ENCODE measurements around the gene MSANTD1. TPM values are rescaled to one million over a fixed set of nuclear protein-coding genes. Genes with fewer than 3 reads are reported as not detected.

MSANTD1 gene
- total and polyA plus RNA-seq, 2 of the 8 experiments (the other 6 are each of a cell fraction or from before 2014, with no cell fraction given): 0.23 to 0.45 TPM

DNA sequence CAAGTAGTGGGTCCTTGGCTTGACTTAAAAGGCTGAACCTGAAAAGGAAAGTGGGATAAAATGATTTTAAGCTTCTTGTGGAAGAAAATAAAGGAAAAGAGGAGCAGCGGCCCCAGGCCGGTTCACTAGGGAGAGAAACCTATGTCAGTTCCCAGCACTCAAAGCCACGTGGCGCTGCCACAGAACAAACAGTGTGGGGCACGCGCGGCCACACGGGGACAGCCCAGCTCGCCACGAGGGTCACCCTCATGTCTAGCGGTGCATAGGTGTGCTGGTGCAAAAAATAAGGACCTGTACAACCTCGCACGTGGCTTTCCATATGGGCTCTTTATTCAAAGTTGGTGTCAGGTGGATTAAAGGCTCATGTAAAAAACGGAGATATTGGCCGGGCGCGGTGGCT lies 17.1 kb downstream of the MSANTD1 start:
- no peak overlapping the region for H4K5ac ChIP-seq (ENCODE audit: insufficient read length, low read depth, low read length)
- no peak for FAIRE-seq
- no peak overlapping the region for H3K9ac ChIP-seq (replicated peaks in 1 of 4; ENCODE audit: extremely low read depth in 1 of 4, low read depth in 3 of 4, low read length in 3 of 4)
- H4K91ac ChIP-seq (replicated peaks; ENCODE audit: insufficient read length, low read length): no peak overlapping the region
- H2BK120ac ChIP-seq (replicated peaks; ENCODE audit: low read depth, low read length): no peak overlapping the region
- peak in 1 of 2 experiments; percentile 36 for DNase-seq (ENCODE audit: low read depth in 1 of 2, low spot score in 2 of 2)
- CTCF ChIA-PET (ENCODE audit: partially characterized antibody): interaction anchor here (0.8 kb wide), 1 partner anchor 158 kb away, joined by 3 read pairs; no protein-coding TSS in a partner anchor
- no peak overlapping the region for H3K14ac ChIP-seq (ENCODE audit: insufficient read length)
- POLR2A ChIA-PET (ENCODE audit: partially characterized antibody): no interaction called here
- H3K23me2 ChIP-seq (ENCODE audit: low read depth, low read length): no peaks in the 10 kb centered on the region
- 92% methylated on average over 17 of the region's 17 CpGs; no CpG with 5 or more reads in 1 of the 2 experiments for WGBS, 2 experiments (ENCODE audit: extremely low coverage in 1 of 2, insufficient coverage in 1 of 2, insufficient read length in 1 of 2, insufficient replicate concordance in 2 of 2, low coverage in 1 of 2, low lambda C conversion rate in 2 of 2, missing lambda C conversion rate in 1 of 2)
- H3K79me1 ChIP-seq (ENCODE audit: low read depth, low read length): no peaks in the 10 kb centered on the region
- no peak overlapping the region for H2BK20ac ChIP-seq (ENCODE audit: low read length)
- no peak overlapping the region for H3K23ac ChIP-seq (ENCODE audit: insufficient read length)
- no peaks in the 10 kb centered on the region for H4K20me1 ChIP-seq (replicated peaks in 1 of 2; ENCODE audit: control insufficient read depth in 1 of 2, insufficient read depth in 2 of 2, low read length in 2 of 2)
- H3K4me2 ChIP-seq (ENCODE audit: insufficient read depth in 1 of 2, low read depth in 2 of 2, low read length in 2 of 2): no peak overlapping the region
- no peak overlapping the region for H3K4me3 ChIP-seq (ENCODE audit: extremely low read depth in 1 of 4, insufficient read depth in 2 of 4, low read depth in 3 of 4, low read length in 4 of 4)
- no peak overlapping the region for H2BK5ac ChIP-seq (ENCODE audit: low read depth, low read length)
- H2BK12ac ChIP-seq (ENCODE audit: low read depth, low read length): no peak overlapping the region
- H3K27ac ChIP-seq (ENCODE audit: low read depth, low read length): no peak overlapping the region
- H3K4ac ChIP-seq (replicated peaks; ENCODE audit: insufficient read length, low read depth, low read length): no peak overlapping the region
- no peak overlapping the region for H2AFZ ChIP-seq (ENCODE audit: low read length)
- no peak overlapping the region for H4K8ac ChIP-seq (ENCODE audit: extremely low read depth, insufficient read depth, low read length)
- H3K4me1 ChIP-seq (replicated peaks in 1 of 4; ENCODE audit: control insufficient read depth in 3 of 4, insufficient read depth in 4 of 4, low read length in 3 of 4): peaks cover 0 to 6% (median 0%) of the 10 kb centered on the region in 4 experiments; a peak in 1 of 7 replicates
- no peaks in the 10 kb centered on the region; a peak in 2 of 7 replicates for H3K27me3 ChIP-seq (replicated peaks in 1 of 4; ENCODE audit: control insufficient read depth in 3 of 4, extremely low read depth in 1 of 4, insufficient read depth in 3 of 4, low read length in 3 of 4)
- no peaks in the 10 kb centered on the region for H3K9me3 ChIP-seq (ENCODE audit: insufficient read depth in 2 of 2, low read depth in 1 of 2, low read length in 1 of 2)
- H2AK5ac ChIP-seq (ENCODE audit: low read depth, low read length): no peak overlapping the region
- H2BK15ac ChIP-seq (ENCODE audit: low read length): no peak overlapping the region
- no peaks in the 10 kb centered on the region for H3K79me2 ChIP-seq (ENCODE audit: control insufficient read depth in 1 of 2, insufficient read depth in 2 of 2, low read length in 2 of 2)
- H3K18ac ChIP-seq (ENCODE audit: extremely low read depth, low read length): no peak overlapping the region
- H3K36me3 ChIP-seq (ENCODE audit: control insufficient read depth in 2 of 4, insufficient read depth in 4 of 4, low read length in 3 of 4): no peaks in the 10 kb centered on the region
- no peak overlapping the region for H3K56ac ChIP-seq (replicated peaks; ENCODE audit: insufficient read length, low read depth, low read length)
- TF ChIP-seq POLR2AphosphoS5 (IDR thresholded peaks at IDR 0.05; ENCODE audit: low read depth, low read length) (no peak), NANOG (IDR thresholded peaks at IDR 0.05; ENCODE audit: insufficient read depth, low read depth, low read length, poor library complexity, severe bottlenecking) (no peak), SIX5 (IDR thresholded peaks at IDR 0.05; ENCODE audit: low read depth, low read length) (no peak), KDM5A (IDR thresholded peaks at IDR 0.05; ENCODE audit: low read length) (no peak), HDAC6 (IDR thresholded peaks at IDR 0.05; ENCODE audit: low read depth, low read length) (no peak), SAP30 (IDR thresholded peaks at IDR 0.05; ENCODE audit: insufficient read depth, insufficient replicate concordance, low read length) (no peak), CHD2 (IDR thresholded peaks at IDR 0.05; ENCODE audit: low read length) (no peak), HDAC2 (IDR thresholded peaks at IDR 0.05; ENCODE audit: borderline replicate concordance in 1 of 2, low read depth in 2 of 2, low read length in 2 of 2) (no peak), SP4 (IDR thresholded peaks at IDR 0.05; ENCODE audit: low read length) (no peak), RFX5 (IDR thresholded peaks at IDR 0.05; ENCODE audit: borderline replicate concordance, low read depth, low read length) (no peak), MAFK (IDR thresholded peaks at IDR 0.05; ENCODE audit: low read depth, low read length) (no peak), BACH1 (IDR thresholded peaks at IDR 0.05; ENCODE audit: low read length) (no peak), GABPA (IDR thresholded peaks at IDR 0.05; ENCODE audit: borderline replicate concordance, insufficient read depth, low read length) (no peak), RAD21 (IDR thresholded peaks at IDR 0.05 in 1 of 2, conservative IDR thresholded peaks at IDR 0.05 in 1 of 2; ENCODE audit: low read depth in 2 of 2, low read length in 2 of 2) (no peak), BCL11A (IDR thresholded peaks at IDR 0.05; ENCODE audit: low read depth in 2 of 2, low read length in 2 of 2) (no peak)

All from H1 (cell line).